Pulmonary artery endothelial cell (primary cell): ENCODE results near the gene LMX1A. TPM values are rescaled to one million over a fixed set of nuclear protein-coding genes. Genes with fewer than 3 reads are reported as not detected.
A peak's percentile ranks its signal among the peaks of the same experiment; 100 is the strongest.

Experiments
- DNase-seq: peaks from one replicate; pipeline ENCODE4 v3.0.0-alpha.2; 2011; ENCODE audit warnings: low read depth, low spot score
- total RNA-seq: library from RNA; depleted of rRNA; stranded (reverse); fragments of >200 nt; gene quantifications from 2 replicates; pipeline ENCODE4 v1.2.3, GENCODE V29; 2014

LMX1A gene
- total RNA-seq, 1 donor from 2014 or later: not detected

DNA sequence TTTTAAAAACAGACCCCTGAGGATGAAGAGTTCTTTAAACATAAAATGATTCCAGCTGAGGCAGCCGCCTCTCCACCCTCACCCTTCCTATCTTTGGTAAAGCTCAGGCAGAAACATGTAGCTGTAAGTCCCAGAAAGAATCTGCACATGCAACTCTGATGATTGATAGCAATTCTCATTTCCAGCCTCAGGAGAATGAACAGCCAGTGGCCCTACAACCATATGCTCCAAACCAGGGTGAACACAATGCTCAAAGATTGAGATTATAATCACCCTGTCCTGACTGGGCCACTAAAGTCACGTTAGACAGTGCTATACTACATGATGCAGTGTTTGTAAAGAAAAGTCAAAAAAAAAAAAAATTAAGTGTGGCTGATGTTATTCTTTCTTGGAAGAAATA is 80.2 kb downstream of the LMX1A start:
- DNase-seq: no peak

DNA sequence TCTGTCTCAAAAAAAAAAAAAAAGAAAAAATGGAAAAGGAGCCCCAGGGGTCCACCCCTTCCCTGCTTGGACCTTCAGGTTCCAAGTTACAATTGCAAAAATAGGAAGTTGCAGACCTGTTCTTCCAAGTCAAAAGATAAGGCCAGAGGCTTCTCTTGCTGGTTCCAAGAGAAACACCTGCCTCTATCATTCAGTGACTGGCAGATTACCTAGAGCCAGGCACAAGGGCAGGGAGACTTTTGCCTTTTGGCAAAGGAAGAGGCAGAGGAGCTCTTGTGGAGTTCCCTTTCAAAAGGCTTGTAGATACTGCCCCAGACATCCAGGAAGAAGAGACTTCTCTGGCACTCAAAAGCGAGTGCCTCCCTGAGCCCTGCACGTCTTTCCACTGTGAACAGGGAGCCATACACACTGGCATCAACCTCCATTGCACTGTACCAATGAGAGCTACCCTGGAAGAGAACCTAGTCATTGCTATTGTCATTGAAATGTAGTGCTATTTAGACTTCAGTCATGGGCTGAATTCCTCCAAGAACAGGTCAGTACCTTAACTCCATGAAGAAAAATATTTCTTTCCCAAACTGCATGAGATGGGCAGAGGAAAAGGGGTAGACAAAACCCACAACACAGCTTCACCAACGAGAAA is 91.2 kb downstream of the LMX1A start:
- no peak for DNase-seq

DNA sequence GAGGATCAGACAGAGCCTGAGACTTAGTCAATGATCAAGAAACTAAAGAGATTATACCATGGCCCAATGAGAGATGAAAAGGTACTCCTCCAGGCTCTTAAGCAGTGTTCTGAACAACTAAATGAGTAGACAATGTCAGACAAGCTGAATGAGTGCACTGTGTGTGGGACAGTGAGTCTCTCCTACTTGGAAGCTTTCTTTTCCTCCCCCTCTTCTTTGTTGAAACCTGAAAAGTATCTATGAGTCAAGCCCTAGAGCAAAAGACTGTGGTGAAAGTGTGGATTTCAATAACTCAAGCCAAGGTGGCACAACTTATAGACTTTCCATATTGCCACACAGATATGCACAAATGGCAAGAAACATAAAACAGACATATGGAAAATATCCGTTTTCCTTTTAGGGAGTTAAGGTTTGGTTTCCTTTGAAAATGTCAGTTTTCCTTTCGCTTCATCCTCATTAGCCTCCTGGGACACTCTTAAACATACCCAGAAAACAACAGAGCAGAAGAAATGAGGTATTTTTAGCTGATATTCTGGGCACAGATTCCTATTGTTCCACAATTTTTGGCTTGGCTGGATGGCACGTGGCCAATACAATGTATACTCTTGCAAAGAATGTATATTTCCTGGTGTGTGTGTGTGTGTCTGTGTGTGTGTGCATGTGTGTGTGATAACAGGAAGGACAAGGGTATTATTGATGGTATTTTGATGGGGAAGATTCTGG is 96.6 kb downstream of the LMX1A start:
- DNase-seq: no peak

DNA sequence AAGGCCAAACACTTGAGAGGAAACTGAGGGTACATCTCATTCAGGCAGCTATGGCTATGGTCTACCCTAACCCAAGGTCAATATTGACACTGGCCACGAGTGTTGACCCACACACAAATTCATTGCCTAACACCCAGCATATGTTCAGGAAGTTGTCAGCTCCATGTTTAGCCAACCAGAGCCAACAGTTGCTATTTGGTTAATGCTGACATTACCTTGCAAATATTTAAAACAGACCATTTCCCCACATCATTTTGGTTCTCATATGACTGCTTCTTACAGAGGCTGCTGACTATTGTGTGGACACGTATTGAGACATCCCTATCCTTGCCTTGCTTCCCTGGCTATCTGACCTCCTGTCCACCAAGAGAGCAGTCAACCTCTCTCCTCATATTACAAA is 97.3 kb downstream of the LMX1A start:
- DNase-seq: no peak

GRCh38 chr1:165257969-165258459 is 98.5 kb downstream of the LMX1A start:
- DNase-seq: peak; percentile 15

GRCh38 chr1:165254896-165255625 is 101.5 kb downstream of the LMX1A start:
- DNase-seq: no peak

DNA sequence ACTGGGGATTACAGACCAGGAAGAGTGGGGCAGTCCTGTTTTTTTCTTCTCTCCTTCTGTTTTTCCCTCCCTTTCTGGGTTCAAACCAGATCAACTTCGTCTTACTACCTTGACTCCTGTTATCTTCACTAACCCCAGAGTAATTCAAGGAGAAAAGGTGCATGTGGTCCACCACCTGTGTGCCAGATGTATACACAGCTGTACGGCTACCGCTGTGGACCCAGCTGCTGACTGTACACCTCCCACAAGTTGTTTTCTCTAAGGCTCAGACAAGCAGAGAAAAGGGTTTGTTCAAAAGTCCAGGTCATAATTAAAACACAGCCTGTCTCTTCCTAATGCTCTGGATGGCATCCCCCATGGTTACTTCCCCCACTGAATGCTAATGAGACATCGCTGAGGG is 102.1 kb downstream of the LMX1A start:
- DNase-seq: no peak

DNA sequence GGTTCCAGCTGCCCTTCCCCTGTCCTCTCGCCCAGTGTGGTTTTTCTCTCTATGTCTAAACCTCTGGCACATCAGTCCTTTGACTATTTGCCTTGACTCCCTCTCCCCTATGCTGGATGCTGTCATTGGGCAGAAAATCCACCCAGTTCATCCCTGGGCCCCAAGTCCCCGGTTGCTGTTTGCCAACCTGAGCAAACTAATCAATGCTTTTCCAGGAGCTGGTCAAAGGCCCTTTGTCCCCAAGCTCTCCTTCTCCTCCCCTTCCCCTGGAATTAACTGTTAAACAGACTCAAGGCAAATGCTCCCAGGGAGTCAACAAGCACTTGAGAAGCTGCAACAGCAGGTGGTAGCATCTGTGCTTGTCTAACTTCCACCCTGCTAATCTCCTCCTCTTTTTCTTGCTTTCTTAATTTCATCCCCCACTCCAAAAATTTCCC is 102.7 kb downstream of the LMX1A start:
- DNase-seq: no peak

- DNase-seq: no peak
Observed at GRCh38 chr1:165248969-165249571, 107.4 kb downstream of the LMX1A start.

DNA sequence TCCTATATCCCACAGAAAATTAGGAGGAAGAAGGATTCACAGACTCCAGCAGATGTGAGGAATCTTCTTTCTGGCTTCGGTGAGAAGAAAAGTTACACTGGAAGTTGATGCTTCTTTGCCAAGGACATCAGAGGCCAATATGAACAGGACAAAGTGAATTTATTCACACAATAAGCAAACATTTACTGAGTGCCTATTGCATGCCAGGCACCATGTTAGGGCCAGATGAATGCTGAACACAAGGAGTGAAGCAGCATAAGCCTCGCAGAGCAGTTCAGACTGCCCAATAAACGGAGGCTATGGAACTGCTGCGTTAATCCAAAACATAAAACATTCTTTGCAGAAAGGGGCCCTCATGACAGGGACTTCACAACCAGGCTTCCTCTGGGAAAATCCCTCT is 114.6 kb downstream of the LMX1A start:
- DNase-seq: no peak

GRCh38 chr1:165241321-165241720 is 115.2 kb downstream of the LMX1A start:
- DNase-seq: no peak

DNA sequence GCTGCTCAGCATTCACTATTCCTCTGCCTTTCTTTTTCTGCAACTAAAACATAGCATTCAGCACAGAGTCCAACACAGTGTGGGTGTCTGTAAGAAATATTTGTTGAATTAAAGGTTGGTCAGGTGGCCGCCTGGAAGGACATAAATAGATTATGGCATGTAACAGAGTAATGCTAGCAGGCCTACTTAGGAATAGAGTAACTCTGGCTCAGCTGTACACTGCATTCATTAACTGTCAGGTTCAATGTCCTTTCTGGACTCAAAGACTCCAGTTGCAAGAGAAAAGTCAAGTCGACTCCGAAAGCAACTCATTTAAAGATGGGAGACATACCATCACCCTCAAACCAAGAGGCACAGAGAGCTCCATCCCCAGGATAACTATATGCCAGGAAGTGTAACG is 116.0 kb downstream of the LMX1A start:
- DNase-seq: no peak

- DNase-seq: no peak
Observed at GRCh38 chr1:165239873-165240272, 116.6 kb downstream of the LMX1A start.

DNA sequence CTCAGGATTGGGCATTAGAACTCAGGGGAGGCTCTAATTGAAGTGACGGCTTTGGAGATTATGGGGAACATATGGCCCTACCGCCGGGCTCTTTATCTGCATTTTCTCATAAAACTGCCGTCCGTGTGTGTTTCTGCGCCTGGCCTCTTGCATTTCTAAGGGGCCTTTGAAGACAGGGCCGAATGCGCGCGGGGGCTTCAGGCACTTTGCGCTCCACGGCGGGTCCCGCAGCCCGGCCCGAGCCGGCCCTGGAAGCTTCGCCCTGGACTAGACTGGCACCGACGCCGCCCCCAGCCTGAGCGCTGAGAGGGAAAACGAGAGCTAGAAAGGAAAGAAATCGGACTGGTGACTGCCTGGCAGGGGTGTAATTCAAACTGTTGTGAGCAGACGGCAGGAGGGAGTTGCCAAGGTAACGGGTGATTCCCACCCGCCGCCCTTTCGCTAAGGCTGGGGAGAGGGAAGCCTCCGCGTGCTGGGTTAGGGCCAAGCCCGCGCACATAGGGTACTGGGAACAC is 120.7 kb downstream of the LMX1A start:
- DNase-seq: no peak

GRCh38 chr1:165235155-165235776 is 121.2 kb downstream of the LMX1A start:
- no peak for DNase-seq

- DNase-seq: no peak
Observed at GRCh38 chr1:165234149-165234548, 122.4 kb downstream of the LMX1A start.

- DNase-seq: no peak
Observed at GRCh38 chr1:165228676-165229075, 127.8 kb downstream of the LMX1A start.

DNA sequence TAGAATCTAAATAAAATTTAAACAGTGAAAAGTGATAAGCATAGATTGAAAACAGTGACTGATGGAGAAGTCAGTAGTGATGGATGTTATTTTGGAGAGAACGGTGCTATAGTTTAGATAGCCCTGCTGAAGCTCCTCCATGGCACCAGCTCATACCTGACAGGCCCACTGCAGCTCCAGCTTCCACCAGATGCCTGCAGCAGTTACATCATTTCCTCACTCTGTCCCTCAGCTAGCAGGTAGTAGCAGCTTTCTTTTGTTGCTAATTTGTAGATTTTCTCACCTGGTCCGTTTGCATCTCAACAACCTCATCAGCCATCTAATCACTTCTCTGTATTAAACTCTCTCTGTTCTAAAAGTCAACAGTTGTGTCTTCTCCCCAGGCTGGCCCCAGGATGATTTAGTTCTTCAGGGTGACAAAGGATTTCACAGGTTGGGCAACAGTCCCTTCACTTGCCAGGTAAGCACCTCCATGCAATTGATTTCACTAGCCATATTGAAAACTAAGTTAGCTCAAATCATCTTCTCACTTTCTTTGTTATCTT is 128.3 kb downstream of the LMX1A start:
- DNase-seq: no peak

DNA sequence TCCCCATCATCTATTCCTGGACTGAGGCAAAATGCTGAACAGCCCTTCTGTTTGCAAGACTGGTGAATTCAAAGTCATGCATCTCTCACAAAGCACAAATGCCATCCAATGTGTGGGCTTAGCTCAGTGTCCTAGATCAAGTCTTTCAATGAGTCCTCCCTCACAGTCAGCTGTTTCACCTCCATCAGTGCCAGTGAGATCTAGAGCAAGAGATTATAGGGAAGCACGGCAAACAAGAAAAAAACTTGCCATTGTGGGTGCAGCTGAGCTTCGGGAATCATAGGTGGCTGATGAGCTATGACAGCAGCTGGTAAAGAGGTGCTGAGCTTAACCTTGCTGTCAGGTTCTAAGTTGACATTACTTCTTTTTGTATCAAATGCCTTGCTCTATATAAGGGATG is 130.2 kb downstream of the LMX1A start:
- no peak for DNase-seq

- DNase-seq: no peak
Observed at GRCh38 chr1:165225650-165226049, 130.9 kb downstream of the LMX1A start.

DNA sequence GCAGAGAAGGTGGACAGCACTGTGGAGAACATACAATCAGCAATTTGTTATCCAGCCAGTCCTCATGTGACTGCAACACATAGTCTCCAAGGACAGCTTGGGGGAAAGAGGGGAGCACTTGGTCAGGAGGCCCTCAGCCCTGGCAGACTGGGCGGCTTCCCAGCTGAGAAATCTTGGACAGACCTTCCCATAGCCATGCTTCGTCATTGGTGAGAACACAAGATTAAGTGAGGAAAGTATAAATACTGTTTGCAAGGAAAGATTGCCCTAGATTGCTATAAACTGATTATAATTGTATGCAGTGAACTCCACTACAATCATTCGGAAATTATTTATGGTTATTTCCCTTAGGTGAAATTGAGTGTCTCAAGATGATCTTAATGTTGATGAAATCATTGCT is 131.5 kb downstream of the LMX1A start:
- DNase-seq: no peak
